DMS79 treated with DMSO at 0.1 percent for 48 hours (cell line): Measurements from ENCODE around the gene KLF4.
A peak's percentile ranks its signal among the peaks of the same experiment; 100 is the strongest.
"Not testable (repeated sequence)": the region's sequence is repeated elsewhere in the genome, so short reads cannot be mapped to it uniquely, and the experiment has no call there.

Experiments used
- DNase-seq: peaks from one replicate; lab custom pipeline; 2025; lab: John Stamatoyannopoulos, UW

Gene KLF4

DNA sequence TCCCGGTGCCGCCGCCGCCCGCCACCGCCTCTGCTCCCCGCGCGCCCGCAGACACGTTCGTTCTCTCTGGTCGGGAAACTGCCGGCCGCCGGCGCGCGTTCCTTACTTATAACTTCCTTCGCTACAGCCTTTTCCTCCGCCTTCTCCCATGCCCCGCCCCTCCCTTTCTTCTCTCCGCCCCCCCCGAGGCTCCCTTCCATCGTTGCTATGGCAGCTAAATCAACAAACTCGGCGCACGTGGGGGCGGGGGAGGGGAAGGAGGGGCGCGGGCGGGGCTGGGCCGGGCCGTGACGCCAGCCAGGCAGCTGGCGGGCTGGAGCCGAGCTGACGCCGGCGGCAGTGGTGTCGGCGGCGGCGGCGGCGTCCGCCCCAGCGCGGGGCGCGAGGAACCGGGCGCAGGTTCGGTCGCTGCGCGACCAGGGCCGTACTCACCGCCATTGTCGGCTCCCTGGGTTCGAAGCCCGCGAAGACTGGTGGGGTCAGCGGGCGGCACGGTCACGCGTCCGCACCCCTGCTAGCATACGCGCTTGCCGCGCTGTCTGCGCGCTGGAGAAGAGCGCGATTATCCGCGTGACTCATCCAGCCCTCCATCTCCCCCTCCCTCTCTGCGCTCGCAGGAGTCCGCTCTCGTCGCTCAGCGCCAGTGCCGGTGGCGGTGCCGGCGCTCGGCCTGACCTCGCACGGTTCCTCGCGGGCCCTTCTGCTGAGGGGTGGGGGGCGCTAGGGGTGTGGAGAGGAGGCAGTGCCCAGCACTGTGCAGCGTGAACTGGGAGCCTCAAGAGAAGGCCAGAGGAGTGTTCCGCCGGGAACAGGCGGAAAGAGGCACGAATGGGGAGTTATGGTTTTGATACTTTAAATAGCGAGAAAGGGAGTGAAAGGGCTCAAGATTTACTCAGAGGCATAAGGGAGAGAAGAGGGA, at the start of gene KLF4:
TSS of gene KLF4 (minus strand) at position 83 of the 919 bp plus-strand sequence. CDS start 597 bp downstream, outside the sequence.
- DNase-seq, result peak; percentile 43

DNA sequence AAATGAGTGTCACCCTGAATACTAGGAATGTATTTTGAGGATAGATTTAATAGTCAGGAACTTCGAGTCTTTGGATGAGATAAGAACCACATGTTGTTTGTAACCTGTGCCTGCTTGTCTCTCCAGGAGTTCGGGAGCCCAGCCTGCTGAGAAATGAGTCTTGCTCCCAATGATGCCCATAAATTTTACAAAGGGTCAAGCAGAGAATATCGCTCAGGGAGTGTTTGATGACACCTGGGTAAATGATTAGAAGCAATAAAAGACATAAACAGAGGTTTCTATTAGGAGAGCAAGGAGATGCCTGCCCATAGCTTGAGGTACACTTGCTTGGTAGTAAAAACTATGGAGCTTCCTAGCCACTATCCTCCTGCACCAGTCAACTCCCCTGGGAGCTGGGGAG, 46.9 kb upstream of the KLF4 start:
- no peak for DNase-seq

DNA sequence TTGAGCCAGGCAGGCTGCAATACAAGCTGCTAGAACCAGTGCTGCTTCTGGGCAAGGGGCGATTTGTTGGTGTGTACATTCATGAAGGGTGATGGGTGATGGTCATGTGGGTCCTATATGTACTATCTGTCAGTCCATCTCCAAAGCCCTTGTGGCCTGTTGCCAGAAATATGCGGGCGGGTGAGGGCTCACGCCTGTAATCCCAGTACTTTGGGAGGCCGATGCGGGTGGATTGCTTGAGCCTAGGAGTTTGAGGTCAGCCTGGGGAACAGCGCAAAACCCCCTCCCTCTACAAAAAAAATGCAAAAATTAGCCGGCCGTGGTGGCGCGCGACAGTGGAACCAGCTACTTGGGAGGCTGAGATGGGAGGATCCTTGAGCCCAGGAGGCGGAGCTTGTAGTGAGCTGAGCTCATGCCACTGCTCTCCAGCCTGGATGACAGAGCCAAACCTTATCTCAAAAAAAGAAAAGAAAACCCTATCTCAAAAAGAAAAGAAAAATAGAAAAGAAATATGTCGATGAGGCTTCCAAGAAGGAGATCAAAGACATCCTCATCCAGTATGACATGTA, 45.0 kb upstream of the KLF4 start:
- no peak for DNase-seq

DNA sequence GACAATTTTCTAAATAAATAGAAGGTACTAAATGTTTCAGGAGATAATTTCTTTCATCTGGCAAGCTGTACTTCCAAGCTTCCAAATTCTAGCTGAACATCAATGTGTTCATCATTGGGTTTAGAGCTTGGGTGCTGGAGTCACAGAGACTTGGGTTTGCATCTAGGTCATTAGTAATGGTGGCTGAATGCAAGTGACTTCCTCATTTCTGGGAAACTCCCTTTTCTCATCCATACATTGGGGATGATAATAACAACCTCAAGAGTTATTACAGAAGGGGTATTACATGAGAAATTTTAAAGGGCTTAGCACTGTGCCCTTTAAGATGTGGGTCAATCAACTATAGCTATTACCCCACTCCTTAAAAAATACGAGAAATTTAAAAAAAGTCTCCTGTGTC, 41.1 kb upstream of the KLF4 start:
- DNase-seq, result no peak

DNA sequence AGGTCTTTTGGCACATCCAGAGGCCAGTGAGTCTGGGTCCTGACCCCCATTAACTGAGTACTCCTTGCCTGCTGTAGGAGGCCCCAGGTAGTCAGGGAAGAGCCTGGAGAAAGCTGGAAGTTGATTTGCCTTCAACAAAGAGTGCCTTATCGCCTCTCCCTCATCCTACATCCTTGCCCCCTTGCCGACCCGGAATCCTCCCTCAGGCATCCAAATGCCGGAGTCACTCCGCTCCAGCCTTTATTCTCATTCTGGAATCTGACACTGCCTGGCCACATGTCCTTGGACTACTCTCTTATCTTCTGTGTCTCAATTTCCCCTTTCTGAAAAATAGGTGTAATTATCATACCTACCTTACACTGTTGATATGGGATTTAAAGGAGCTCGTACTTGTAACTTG, 39.1 kb upstream of the KLF4 start:
- DNase-seq, result no peak

DNA sequence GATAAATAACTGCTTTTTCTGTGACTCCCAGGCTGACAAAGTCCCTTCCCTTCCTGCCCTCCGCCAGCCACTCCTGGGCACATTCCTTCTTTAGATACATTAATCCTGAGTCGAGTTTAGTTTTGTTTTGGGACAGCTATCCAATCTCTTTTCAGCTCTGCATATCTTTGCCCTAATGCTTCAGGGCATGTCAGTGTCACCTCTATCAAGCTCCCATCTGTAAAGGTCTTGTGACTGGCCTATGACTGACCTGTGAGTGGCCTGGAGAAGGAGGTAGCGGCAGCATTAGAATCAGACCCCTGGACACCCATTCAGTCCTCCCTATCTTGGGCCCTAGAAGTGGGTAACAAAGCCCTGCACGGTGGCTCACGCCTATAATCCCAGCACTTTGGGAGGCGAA, 34.0 kb upstream of the KLF4 start:
- DNase-seq, result no peak

DNA sequence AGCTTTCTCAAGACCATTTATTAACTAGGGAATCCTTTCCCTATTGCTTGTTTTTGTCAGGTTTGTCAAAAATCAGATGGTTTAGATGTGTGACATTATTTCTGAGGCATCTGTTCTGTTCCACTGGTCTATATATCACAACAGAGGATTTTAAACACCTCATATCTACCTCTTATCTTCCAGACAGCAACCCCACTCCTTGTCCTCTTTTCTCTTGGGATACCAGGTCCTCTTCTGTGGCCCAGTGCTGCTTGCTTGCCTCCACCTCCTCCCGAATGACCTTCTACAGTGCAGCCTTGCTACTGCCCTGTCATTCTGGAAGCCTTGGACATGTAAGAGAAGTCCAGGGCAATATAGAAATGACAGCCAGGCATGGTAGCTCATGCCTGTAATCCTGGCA, 30.6 kb upstream of the KLF4 start:
- no peak for DNase-seq

DNA sequence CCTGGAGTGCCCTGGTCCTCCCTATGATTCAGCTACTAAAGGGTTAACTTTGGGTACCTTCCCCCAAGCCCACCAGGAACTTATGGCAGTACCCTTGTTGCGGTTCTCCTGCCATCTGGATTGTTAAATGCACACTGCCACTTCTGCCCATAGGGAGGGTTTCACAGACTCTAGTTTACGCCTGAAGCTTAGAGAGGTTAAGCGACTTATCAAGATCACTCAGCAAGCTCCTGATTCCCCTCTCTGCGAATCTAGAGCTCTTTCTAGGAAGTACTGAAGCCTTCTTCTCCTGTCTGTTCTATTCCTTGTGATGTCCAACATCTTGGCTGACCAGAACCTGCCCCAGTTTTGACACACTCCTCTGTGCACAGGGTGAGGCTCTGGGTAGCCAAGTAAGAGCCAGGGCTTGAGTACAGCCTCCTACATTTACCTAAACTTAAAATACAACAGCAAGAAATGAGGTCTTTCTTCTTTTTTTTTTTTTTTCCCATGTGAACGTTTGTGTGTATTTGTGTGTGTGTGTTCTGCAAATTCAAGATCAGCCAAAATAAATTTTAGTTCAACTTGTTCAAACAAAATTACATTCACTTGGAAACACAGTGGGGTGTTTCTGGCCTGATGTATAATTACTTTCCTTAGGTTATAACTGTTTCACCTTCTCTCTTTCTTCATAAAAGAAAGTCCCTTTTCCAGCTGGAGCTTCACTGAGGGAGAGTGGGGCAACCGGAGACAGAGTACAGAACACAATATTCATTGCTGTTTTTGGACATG, 28.7 kb upstream of the KLF4 start:
- no peak for DNase-seq

DNA sequence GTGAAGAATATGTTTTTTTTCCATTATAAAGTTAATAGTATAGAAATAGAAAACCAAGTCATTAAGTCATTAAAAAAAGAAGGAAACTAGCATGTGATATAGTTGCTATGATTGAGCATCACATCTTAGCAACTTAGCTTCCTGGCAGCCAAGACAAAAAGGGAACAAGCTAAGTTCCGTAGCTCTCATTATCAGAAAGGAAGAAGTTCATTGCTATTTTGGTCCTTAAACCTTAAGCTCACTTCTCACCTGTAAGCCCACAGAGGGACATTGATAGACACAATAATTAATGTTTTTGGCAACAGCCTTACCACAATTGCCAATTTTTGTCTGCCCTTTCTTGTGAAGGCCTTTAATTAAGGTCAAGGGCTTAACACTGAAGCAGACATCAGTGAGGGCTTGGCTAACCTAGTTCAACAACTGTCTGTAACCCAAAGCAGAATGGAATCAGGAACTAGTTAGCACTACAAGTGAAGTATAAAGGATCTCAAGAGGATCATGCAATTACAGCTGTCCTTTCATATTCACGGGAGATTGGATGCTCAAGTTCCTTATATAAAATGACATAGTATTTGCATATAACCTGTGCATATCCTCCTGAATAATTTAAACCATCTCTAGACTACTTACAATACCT, 24.0 kb upstream of the KLF4 start:
- DNase-seq, result no peak

DNA sequence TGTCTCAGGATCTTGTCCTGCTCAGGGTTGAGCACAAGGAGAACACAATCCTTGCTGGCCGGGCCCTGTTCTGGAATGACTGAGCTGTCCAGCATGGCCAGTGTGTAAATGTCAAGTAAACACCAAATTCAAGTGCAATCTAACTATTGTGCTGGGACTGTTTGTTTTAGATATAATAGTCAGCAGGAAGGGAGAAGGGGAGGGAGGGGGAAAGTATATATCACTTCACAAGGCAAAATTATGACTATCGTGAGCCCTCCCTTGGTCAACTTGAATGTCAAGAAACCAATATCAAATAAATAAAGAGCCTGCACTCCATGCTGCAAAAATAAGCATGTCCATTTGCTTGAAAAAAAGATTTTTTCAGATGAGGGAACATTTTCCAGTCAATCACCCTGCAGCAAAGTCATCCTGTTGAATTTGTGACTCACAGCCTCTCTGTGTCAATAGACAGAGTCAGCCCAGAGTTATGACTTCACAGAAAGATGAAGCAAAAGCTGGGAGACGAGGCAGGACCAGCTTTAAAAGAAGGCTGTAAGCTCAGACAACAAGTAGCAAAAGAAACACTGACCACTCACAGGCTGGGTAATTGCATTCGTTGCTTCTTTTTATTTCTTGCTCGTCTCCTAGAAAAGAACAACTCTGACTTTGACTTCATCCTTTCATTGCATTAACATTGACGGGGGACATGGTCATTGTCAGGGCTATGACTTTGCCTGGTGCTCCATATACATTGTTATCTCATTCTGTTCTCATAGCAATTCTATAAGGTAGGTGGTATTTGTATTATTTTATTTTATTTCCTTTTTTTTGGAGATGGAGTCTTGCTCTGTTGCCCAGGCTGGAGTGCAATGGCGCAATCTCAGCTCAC, 15.3 kb upstream of the KLF4 start:
- DNase-seq, result no peak

DNA sequence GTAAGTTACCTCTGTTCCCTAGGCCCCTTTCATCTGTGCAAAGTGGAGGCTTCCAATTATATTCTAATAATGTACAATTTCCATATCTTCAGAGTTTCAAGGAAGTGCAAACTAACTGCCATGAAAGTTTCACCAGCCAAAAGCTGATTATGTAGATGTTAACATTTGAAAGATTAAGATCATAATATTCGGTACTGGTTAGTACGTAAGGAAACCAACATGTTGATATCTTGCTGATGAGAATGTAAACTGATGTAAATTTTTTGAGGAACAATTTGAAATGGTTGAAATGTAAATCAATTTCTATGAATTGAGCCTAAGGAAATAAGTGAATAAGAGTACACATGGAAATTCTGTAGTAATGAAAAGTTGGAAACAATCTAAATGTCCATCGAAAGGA, 12.9 kb upstream of the KLF4 start:
- DNase-seq, result no peak

DNA sequence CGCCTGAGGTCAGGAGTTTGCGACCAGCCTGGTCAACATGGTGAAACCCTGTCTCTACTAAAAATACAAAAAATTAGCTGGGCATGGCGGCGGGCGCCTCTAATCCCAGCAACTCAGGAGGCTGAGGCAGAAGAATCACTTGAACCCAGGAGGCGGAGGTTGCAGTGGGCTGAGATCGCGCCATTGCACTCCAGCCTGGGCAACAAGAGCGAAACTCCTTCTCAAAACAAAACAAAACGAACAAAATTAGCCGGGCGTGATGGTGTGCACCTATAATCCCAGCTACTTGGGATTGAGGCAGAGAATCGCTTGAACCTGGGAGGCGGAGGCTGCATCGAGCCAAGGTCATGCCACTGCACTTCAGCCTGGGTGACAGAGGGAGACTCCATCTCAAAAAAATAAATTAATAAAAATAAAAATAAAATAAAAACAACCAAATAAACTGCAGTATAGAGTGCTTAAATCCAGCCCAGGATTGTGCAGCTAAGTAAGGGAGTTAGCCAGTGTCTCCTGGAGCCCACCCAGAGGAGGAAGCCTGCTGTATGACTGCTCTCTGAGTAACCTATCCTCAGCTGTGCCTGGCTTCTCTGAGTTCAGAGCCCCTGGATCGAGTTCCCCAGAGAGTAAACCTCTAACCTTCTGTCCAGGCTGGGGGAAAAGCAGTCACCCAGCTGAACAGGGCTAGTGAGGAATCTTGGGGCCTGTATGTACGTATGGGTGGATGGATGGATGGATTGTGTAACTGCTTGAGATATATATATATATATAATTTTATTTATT, 11.0 kb upstream of the KLF4 start:
- DNase-seq, result not testable (repeated sequence)

DNA sequence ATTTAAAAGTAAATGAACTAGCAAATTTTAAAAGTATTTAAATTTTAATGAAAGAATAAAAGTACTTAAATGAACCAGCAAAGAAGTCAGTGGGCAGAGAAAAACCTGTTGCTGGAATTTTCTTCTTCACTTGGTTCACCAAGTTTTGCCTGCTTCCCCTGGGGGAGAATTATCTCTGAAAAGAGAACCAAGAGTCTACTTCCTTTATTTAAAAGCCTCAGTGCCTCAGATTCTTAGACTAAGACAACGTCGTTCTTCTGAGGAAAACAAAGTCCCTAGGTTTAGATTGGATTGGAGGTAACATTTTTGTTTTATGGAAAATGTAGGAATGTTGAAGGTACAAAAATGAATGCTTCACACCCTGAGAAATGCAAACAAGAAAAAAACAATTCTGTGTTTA, 7.4 kb upstream of the KLF4 start:
- no peak for DNase-seq

DNA sequence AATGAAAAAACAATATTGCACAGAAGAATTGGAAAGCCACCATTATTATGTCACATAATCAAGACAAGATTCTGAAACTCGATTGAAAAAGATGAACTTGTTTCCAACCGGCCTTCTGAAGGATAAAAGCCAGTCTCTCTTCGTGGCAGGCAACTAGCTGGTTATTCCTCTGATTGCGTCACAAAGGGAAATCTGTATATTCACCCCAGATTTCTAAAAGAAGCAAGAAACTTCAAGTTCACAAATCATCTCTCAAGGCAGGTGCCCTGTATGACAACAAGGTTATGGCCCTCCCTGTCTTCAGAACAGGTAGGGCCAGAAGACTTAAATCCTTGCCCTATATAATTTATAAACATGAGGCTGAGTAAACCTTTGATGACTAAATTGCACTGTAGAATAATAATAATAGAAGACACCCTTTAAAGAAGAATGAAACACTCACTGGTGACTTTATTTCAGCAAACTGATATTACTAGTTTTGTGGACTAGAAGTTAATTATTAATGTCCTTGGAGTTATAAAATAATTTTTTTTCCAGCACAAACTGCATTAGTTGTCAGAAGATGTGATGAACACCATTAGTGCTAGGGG, 2.9 kb upstream of the KLF4 start:
- DNase-seq, result no peak

DNA sequence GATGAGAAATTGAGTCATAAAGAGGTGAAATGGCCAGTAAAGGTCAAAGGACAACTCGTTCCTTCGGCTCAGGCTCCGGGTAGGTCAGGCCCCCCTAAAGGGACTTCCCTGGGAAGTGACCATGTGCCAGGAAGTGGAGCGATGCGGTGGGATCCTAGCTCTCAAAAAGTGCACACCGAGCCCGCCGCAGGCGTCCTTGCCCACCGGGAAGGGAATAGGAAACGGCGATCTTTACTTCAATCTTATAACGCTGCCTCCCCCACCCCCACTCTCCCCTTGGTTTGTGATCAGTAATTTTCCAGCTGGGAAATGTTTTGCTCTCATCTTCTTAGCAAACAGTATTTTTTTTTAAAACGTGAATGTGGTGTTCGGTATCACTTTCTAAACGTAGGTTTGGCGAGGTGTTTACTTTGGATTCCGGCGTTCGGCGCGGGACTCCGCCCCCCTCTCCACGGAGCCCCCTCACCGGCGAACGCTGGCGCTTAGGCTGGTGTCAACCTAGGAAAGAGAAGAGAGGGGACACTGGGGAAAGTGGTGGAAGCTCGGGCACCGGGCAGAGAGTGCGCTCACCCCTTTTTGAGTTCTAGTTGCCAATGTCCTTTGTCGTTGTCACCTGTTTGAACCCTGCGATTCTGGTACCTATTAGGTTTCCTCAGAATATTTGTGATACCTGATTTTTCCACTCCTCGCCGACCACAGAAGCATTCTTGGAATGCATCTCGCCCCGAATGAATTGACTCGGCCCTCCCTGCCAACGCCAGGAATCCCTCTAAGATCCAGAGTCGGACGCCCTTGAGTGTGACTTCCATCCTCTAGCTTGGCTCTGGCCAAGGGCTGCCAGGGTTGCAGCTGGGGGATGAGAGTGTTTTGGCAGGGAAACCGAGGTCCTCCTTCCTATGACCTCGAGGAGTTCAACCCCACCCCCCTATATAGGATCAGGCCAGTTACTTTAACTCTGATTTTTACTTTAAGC, 1.8 kb upstream of the KLF4 start:
- no peak for DNase-seq

DNA sequence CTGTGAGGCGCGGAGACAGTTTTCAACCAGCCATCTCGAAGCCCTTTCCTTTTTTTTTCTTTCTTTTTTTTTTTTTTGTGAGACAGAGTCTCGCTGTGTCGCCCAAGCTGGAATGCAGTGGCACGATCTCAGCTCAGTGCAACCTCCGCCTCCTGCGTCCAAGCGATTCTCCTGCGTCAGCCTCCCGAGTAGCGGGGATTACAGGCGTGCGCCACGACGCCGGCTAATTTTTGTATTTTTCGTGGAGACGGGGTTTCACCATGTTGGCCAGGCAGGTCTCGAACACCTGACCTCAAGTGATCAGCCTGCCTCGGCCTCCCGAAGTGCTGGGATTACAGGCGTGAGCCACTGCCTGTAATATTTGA, 1.0 kb upstream of the KLF4 start:
- not testable (repeated sequence) for DNase-seq

DNA sequence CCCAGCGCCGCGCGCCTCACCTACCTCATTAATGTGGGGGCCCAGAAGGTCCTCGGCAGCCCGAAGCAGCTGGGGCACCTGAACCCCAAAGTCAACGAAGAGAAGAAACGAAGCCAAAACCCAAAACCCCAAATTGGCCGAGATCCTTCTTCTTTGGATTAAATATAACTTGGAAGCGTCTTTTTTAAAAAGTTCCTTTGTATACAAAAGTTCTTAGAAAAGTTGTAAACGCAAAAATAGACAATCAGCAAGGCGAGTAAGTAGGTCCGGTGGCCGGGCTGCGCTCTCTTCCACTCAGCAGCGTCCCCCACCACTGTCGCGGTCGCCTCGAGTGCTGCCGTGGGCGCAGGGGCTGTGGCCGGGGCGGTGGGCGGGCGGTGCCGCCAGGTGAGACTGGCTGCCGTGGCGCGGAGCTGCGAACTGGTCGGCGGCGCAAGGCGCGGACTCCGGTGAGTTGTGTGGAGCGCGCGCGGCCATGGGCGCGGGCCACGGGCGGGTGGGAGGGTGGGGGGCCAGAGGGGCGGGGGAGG, 360 bp downstream of the KLF4 start:
- no peak for DNase-seq

DNA sequence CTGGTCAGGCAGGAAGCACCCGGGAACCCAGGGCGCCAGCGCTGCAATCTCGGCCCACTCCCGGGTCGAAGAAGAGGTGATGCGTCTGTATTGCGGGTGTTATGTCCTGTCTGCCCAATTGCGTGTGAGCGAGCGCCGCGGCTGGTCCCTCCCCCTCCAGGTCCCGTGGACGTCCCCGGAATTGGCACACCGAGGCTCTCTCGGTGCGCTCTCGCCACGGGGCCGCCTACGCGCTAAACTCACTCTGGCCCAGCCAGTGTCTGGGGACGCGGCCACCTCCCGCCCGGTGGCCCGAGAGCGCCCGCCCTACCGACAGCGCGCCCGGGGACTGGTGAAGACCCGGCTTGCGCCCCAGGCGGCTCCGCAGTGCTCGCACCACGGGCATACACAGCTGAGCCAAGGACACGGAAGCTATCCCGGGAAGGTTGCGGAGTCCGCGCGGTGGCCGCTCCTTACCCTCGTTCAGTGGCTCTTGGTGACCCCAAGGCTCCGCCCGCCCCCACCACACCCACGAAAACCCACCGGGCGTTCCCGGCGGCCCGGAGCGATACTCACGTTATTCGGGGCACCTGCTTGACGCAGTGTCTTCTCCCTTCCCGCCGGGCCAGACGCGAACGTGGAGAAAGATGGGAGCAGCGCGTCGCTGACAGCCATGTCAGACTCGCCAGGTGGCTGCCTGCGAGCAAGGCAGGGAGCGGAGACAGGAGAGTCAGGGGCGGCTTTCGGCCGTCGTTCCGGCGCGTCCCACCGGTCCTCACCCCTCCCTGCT, 1.0 kb downstream of the KLF4 start:
- DNase-seq, result no peak
